Loucy (cell line): ENCODE measurements around the gene HEATR5A.

Experiments used
- H2AFZ ChIP-seq: fragments of 200-600 bp; sonication (generic); 2 replicates; pipeline ENCODE4 v1.6.0; 2016; ENCODE audit warnings: antibody characterized with exemption, mild to moderate bottlenecking, low read length, moderate library complexity
- H3F3A ChIP-seq: fragments of 200-600 bp; 2 replicates; pipeline ENCODE4 v1.6.0; 2016; ENCODE audit warnings: antibody characterized with exemption, low read depth, mild to moderate bottlenecking
- H3K27me3 ChIP-seq: fragments of 200-600 bp; sonication (generic); 2 replicates; pipeline ENCODE4 v1.6.1; 2014; ENCODE audit warnings: low read length, mild to moderate bottlenecking; ENCODE audit not compliant: insufficient read depth, poor library complexity, severe bottlenecking
- H3K36me3 ChIP-seq: fragments of 200-600 bp; sonication (generic); 2 replicates; pipeline ENCODE4 v1.6.1; 2016; ENCODE audit warnings: low read length; ENCODE audit not compliant: insufficient read depth
- H3K4me1 ChIP-seq: fragments of 200-600 bp; sonication (generic); 2 replicates; pipeline ENCODE4 v1.5.1; 2014; ENCODE audit warnings: low read length, mild to moderate bottlenecking; ENCODE audit not compliant: insufficient read depth, poor library complexity, severe bottlenecking
- H3K4me2 ChIP-seq: fragments of 200-600 bp; sonication (generic); 2 replicates; pipeline ENCODE4 v1.6.0; 2014; ENCODE audit warnings: antibody characterized with exemption, low read length, low read depth, mild to moderate bottlenecking; ENCODE audit not compliant: poor library complexity, severe bottlenecking
- H3K4me3 ChIP-seq: fragments of 200-600 bp; sonication (generic); 2 replicates; pipeline ENCODE4 v1.5.1; 2014; ENCODE audit warnings: low read length, mild to moderate bottlenecking, mixed read lengths; ENCODE audit not compliant: poor library complexity, severe bottlenecking
- H3K79me2 ChIP-seq: fragments of 200-600 bp; sonication (generic); 2 replicates; pipeline ENCODE4 v1.6.1; 2014; ENCODE audit warnings: low read length; ENCODE audit not compliant: insufficient read depth
- H3K9ac ChIP-seq: fragments of 200-600 bp; sonication (generic); 2 replicates; pipeline ENCODE4 v1.6.0; 2014; ENCODE audit warnings: mild to moderate bottlenecking, low read depth, low read length, moderate library complexity; ENCODE audit not compliant: poor library complexity, severe bottlenecking
- H3K9me2 ChIP-seq: fragments of 200-600 bp; sonication (generic); replicated peaks from 2 replicates; pipeline ENCODE4 v1.6.1; 2016; ENCODE audit warnings: low read depth, low read length, mixed read lengths
- H3K9me3 ChIP-seq: fragments of 200-600 bp; sonication (generic); 2 replicates; pipeline ENCODE4 v1.6.1; 2014; ENCODE audit warnings: mild to moderate bottlenecking, antibody characterized with exemption, low read length, low read depth; ENCODE audit not compliant: insufficient read depth
- H4K20me1 ChIP-seq: fragments of 200-600 bp; sonication (generic); 2 replicates; pipeline ENCODE4 v1.6.0; 2014; ENCODE audit warnings: antibody characterized with exemption, low read length, mild to moderate bottlenecking; ENCODE audit not compliant: insufficient read depth, poor library complexity, severe bottlenecking
- EZH2phosphoT487 ChIP-seq: fragments of 200-600 bp; IDR thresholded peaks from 2 replicates; pipeline ENCODE4 v1.6.1; 2018; ENCODE audit warnings: antibody characterized with exemption, mild to moderate bottlenecking, moderate library complexity, borderline replicate concordance
- TF ChIP-seq, protein P1 (sequence below): fragments of 200-600 bp; sonication (generic); conservative IDR thresholded peaks from 2 replicates; pipeline ENCODE4 v1.5.1; 2014; ENCODE audit warnings: mild to moderate bottlenecking, antibody characterized with exemption, low read length

Gene HEATR5A

DNA sequence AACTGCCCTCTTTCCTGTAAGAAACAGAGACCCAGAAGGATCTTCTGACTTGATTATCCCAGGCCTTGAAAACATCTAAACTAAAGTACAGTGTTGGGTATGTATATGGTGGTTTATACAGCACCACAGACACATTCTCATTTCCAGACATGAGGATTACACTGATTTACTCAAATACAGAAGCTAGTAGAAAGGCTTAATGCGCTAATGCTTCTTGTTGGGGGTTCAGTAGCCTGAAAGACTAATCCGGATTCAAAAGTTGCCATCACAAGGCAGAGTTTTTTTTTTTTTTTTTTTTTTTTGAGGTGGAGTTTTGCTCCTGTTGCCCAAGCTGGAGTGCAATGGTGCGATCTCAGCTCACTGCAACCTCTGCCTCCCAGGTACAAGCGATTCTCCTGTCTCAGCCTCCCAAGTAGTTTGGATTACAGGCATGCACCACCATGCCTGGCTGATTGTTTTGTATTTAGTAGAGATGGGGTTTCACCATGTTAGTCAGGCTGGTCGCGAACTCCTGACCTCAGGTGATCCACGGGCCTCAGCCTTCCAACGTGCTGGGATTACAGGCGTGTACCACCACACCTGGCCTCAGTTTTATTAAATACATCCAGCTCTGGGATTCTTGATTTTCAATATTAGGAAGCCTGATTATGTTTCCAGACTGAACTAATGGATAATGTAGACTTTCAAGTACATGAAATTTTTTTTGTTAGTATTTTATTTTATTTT, 166.4 kb downstream of the HEATR5A start:
- Histone ChIP-seq H3K79me2 (no peaks in the 10 kb centered on the region), H3K4me3 (no peak overlapping the region), H4K20me1 (no peaks in the 10 kb centered on the region), H3K9me2 (no peaks in the 10 kb centered on the region), H3K4me2 (no peak overlapping the region), H2AFZ (no peak overlapping the region), H3K27me3 (no peaks in the 10 kb centered on the region), H3K4me1 (no peaks in the 10 kb centered on the region), H3K36me3 (no peaks in the 10 kb centered on the region), H3F3A (no peaks in the 10 kb centered on the region), H3K9me3 (no peaks in the 10 kb centered on the region), H3K9ac (no peak overlapping the region)
- TF ChIP-seq, protein P1, sequence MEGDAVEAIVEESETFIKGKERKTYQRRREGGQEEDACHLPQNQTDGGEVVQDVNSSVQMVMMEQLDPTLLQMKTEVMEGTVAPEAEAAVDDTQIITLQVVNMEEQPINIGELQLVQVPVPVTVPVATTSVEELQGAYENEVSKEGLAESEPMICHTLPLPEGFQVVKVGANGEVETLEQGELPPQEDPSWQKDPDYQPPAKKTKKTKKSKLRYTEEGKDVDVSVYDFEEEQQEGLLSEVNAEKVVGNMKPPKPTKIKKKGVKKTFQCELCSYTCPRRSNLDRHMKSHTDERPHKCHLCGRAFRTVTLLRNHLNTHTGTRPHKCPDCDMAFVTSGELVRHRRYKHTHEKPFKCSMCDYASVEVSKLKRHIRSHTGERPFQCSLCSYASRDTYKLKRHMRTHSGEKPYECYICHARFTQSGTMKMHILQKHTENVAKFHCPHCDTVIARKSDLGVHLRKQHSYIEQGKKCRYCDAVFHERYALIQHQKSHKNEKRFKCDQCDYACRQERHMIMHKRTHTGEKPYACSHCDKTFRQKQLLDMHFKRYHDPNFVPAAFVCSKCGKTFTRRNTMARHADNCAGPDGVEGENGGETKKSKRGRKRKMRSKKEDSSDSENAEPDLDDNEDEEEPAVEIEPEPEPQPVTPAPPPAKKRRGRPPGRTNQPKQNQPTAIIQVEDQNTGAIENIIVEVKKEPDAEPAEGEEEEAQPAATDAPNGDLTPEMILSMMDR: no peak
- no peak for TF ChIP-seq EZH2phosphoT487

DNA sequence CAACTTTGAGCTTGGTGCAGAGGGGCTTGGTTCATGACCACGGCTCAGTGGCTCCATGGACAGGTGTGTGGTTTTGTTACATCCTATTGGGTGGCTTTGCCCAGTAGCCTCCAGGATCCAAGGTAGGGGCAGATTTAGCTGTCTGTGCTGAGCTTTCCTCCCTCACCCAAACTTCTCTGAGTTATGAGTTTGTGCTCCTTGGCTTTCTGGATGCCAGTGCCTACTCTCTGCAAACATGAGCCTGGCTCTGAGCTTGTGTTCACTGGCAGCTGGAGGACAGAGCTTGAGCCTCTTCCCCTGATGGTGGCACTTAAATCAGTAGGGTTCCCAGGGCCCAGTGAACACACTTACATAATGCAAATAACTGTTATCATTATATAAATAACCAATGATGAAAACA, 167.5 kb downstream of the HEATR5A start:
- Histone ChIP-seq H3K4me1 (no peaks in the 10 kb centered on the region), H3K9me2 (no peaks in the 10 kb centered on the region), H3K36me3 (no peaks in the 10 kb centered on the region), H3F3A (no peaks in the 10 kb centered on the region), H3K4me2 (no peak overlapping the region), H4K20me1 (no peaks in the 10 kb centered on the region), H3K9ac (no peak overlapping the region), H3K27me3 (no peaks in the 10 kb centered on the region), H2AFZ (no peak overlapping the region), H3K9me3 (no peaks in the 10 kb centered on the region), H3K4me3 (no peak overlapping the region), H3K79me2 (no peaks in the 10 kb centered on the region)
- no peak for TF ChIP-seq EZH2phosphoT487
- TF ChIP-seq, protein P1: no peak

DNA sequence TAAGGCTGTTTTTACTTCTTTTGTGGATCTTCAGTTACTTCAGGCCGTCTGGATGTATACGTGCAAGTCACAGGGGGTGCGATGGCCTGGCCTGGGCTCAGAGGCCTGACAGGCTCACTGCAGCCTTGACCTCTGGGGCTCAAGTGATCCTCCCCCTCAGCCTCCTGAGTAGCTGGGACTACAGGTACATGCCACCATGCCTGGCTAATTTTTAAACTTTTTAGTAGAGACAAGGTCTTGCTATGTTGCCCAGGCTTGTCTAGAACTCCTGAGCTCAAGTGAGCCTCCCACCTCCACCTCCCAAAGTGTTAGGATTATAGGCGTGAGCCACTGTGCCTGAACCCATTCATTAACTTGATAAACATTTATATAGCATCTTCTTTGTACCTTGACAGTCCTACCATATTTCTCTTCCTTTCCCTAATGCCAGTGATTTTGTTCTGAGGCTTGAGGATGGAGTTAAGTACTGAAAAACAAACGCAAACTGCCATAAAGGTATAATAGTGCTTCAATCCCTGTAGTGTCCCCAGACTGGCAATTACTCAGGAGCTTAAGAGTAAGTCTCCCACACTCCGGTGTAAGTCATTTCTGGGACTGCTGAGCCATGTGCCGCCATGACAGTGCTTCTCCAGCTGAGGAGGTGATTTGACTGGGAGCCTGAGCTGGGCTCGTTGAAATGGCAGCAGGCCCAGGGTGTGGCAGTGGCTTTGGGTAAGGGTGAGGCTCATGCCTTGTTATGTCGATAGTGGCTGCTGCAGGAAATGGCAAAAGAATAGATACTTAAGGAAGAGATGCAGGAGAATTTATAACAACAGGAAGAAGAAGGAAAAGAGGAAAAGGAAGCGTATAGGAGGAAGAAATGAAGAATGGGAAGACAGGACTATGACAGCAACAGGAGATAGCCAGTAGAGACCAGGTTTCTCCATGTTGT, 169.1 kb downstream of the HEATR5A start:
- no peaks in the 10 kb centered on the region for H3K79me2 ChIP-seq
- TF ChIP-seq, protein P1: no peak
- no peak for TF ChIP-seq EZH2phosphoT487
- no peak overlapping the region for H3K4me3 ChIP-seq
- no peaks in the 10 kb centered on the region for H3K9me2 ChIP-seq
- no peak overlapping the region for H2AFZ ChIP-seq
- no peaks in the 10 kb centered on the region for H4K20me1 ChIP-seq
- H3K9ac ChIP-seq: no peak overlapping the region
- no peaks in the 10 kb centered on the region for H3K9me3 ChIP-seq
- no peaks in the 10 kb centered on the region for H3K36me3 ChIP-seq
- H3K4me1 ChIP-seq: no peaks in the 10 kb centered on the region
- H3K4me2 ChIP-seq: no peak overlapping the region
- no peaks in the 10 kb centered on the region for H3F3A ChIP-seq
- no peaks in the 10 kb centered on the region for H3K27me3 ChIP-seq
